ENCODE data around the gene MGAT3.
"Not testable (repeated sequence)": the region's sequence is repeated elsewhere in the genome, so short reads cannot be mapped to it uniquely, and the experiment has no call there.

Gene MGAT3, protein sequence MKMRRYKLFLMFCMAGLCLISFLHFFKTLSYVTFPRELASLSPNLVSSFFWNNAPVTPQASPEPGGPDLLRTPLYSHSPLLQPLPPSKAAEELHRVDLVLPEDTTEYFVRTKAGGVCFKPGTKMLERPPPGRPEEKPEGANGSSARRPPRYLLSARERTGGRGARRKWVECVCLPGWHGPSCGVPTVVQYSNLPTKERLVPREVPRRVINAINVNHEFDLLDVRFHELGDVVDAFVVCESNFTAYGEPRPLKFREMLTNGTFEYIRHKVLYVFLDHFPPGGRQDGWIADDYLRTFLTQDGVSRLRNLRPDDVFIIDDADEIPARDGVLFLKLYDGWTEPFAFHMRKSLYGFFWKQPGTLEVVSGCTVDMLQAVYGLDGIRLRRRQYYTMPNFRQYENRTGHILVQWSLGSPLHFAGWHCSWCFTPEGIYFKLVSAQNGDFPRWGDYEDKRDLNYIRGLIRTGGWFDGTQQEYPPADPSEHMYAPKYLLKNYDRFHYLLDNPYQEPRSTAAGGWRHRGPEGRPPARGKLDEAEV

DNA sequence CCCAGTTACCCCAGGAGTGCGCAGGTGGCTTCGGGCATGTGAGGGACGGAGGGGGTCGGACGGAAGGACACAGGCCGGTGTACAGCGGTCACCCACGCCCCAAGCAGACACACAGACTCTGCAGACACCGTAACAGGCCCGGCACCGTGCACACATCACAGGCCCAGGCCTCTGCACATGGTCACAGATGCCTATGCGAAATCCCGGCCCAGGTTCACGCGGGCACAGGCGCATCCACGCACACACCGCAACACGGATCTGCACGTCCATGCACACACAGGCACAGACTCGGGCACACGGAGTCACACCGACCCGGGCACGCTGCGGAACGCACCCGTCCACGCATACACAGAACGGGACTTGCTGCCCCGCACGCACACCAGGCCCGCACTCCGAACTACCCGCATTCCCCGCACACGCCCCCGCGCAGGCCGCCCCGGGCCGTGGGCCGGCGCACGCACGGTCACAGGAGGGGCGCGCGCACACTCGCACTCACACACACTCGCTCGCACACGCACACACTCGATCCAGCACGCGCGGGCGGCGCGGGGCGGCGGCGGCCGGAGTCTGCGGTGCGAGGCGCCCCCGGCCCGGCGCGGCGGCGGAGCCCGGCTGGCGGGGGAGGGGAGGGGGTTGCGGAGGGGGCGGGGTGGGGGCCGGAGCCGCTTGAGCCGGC is at the start of gene MGAT3:
MGAT3 (plus strand) TSS at position 491 of the 676 bp plus-strand sequence. CDS start 30,336 bp downstream, outside the sequence.
- no peak for DNase-seq (ENCODE audit: low read depth)

GRCh38 chr22:39408173-39408572 is 48.6 kb upstream of the MGAT3 start:
- no peak for DNase-seq (ENCODE audit: low read depth)

- DNase-seq (ENCODE audit: low read depth) = no peak
Measured at GRCh38 chr22:39408807-39409206, 48.0 kb upstream of the MGAT3 start.

- DNase-seq (ENCODE audit: low read depth) = no peak
Measured at GRCh38 chr22:39409516-39410029, 47.2 kb upstream of the MGAT3 start.

DNA sequence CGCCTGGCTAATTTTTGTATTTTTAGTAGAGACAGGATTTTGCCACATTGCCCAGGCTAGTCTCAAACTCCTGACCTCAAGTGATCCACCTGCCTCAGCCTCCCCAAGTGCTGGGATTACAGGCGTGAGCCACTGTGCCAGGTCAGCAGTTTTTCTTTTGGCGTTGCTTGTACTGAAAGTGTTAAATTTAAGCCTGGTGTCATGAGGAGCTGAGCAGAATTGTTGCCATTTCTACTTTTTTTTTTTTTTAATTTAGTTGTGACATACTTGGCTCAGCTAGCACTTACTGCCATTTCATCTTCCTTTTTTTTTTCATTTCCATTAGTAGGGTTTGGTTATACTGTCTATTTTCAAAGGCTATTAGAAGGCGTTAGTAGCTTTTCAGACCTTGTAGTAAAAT is 46.5 kb upstream of the MGAT3 start:
- DNase-seq (ENCODE audit: low read depth) = no peak

DNA sequence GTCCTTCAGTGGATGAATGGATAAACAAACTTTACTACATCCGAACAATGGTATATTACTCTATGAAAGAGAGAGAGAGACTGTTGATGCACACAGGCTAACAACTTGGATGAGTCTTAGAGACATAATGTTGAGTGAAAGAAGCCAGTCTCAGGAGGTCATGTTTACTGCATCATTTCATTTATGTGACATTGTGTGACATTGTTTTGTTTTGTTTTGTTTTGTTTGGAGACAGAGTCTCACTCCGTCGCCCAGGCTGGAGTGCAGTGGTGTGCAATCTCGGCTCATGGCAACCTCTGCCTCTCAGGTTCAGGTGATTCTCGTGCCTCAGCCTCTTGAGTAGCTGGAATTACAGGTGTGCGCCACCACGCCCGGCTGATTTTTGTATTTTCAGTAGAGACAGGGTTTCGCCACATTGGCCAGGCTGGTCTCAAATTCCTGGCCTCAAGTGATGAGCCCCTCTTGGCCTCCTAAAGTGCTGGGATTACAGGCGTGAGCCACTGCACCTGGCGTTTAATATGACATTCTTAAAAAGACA is 44.9 kb upstream of the MGAT3 start:
- not testable (repeated sequence) for DNase-seq (ENCODE audit: low read depth)

GRCh38 chr22:39413204-39413603 is 43.6 kb upstream of the MGAT3 start:
- DNase-seq (ENCODE audit: low read depth) = not testable (repeated sequence)

DNA sequence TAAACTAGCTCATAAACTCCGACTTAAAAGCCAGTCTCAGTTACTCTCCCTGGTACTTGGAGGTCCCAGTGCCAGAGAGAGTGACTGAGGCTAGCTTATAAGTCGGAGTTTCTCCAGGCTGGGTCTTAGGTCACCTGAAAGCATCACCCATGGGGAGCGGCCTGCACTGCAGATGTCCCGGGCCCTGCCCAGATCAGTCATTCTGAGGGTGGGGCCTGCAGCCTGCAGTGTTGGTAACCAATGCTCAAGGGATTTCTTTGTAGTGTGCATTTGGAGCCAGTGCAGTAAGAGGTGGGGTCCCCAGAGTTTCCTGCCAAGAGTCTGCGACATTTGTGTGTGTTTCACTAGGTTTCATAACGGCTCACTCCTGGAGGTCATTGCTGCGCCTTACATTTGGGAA is 42.4 kb upstream of the MGAT3 start:
- DNase-seq (ENCODE audit: low read depth) = no peak

- DNase-seq (ENCODE audit: low read depth) = no peak
Measured at GRCh38 chr22:39414886-39415285, 41.9 kb upstream of the MGAT3 start.

DNA sequence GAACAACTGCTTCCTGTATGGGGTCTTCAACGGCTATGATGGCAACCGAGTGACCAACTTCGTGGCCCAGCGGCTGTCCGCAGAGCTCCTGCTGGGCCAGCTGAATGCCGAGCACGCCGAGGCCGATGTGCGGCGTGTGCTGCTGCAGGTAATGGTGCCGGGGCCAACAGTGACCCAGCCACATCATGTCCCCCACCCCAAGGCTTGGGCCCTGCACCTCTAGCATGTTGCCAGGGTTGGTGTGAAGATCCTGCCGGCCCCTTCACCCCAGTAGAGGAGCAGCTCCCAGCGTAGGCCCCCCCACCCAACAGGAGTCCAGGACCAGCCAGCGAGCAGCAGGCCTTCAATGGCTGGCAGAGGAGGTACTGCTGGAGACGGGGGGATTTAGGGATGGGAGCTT is 41.3 kb upstream of the MGAT3 start:
- no peak for DNase-seq (ENCODE audit: low read depth)

DNA sequence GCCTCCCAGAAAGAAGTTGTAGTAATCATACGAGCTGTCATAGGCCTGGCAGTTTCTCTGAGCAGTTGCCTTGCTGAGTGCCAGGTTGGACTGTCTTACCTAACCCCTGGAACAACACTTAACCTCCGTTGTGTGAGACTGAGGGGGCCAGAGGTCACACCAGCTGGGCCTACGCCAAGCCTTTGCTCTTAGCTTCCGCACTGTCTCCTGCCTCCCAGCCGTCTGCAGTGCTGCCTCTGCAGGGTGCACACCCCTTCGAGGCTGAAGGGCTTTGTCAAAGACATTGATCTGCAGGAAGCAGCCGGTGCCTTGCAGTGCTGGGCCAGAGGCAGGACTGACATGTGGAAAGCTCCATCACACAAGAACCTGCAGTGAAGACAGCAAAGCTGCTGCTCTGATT is 40.5 kb upstream of the MGAT3 start:
- no peak for DNase-seq (ENCODE audit: low read depth)

DNA sequence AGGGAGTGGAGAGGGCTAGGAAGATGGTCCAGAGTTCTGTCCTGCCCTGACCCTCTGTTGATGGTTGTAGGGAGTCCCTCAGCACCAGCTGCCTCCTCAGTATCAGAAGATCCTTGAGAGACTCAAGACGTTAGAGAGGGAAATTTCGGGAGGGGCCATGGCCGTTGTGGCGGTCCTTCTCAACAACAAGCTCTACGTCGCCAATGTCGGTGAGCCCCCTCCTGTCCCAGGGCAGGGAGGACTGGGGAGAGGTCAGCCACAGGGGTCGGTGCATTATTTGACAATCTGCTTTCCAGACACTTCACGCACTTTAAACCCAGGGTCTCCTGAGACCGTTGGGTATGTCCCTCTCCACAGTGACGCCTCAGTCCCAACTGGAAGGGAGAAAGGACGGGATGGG is 39.2 kb upstream of the MGAT3 start:
- DNase-seq (ENCODE audit: low read depth) = no peak

DNA sequence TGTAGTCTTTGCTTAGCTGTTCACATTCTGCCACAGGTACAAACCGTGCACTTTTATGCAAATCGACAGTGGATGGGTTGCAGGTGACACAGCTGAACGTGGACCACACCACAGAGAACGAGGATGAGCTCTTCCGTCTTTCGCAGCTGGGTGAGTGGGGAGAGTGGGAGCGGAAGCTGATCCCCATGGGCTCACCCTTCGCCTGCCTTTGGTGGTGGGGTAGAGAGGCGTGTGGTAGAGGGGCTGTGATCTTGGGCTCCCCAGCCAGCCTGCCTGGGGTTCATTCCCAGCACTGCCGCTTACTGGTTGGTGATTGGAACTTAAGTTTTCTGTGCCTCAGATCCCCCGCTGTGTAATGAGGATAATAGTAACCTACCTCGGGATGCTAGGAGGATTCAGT is 38.1 kb upstream of the MGAT3 start:
- no peak for DNase-seq (ENCODE audit: low read depth)

DNA sequence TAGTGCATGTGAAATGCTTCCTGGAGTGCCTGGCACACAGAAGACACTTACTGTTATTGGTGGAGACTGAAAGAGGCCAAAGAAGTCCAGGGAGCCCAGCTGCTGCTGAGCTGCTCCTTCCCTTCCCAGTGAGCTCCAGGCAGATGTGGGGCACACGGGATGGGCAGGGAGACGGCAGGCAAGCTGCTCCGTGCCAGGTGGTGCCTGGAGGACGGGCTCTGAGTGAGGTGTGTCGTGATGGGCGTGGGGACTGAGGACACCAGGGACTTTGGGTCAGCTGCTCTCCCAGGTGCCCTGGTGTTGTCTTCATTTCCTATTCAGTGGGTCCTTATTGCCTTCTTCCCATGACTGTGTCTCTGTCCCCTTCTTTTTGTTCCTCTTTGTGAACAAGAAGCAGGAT is 37.7 kb upstream of the MGAT3 start:
- DNase-seq (ENCODE audit: low read depth) = no peak

DNA sequence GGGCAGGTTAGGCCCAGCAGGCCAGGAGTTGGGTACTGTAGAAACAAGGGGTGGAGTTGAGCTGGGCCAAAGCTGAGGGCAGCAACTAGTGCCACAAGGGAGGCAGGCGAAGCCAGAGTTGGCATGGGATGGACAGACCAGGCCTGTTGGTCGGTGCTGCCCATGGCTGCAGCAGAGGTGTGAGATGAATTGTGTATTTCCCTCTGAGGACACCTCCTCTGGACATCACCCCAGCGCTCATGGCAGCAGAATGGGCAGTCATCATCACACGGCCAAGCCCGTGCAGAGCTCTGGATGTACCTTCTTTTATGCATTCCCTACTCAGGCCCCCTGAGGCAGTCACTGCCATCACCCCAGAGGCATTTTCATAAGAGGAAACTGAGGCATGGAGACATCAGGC is 36.9 kb upstream of the MGAT3 start:
- no peak for DNase-seq (ENCODE audit: low read depth)

- no peak for DNase-seq (ENCODE audit: low read depth)
Measured at GRCh38 chr22:39421691-39422090, 35.1 kb upstream of the MGAT3 start.

DNA sequence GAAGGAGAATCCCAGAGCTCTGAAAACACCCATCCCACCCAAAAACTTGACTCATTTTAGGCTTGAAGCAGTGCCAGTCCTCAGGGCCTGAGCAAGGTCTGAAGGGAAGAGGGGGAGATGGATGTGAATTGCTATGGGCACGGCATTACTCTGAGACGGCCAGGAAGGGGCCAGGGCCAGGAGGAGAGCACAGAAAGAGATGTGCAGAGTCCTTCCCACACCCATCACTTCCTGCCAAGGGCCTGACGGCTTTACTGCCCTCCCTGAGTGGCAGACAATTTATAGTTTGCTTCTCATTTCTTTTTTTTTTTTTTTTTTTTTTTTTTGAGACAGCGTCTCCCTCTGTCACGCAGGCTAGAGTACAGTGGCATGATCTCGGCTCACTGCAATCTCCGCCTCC is 34.7 kb upstream of the MGAT3 start:
- DNase-seq (ENCODE audit: low read depth) = no peak

DNA sequence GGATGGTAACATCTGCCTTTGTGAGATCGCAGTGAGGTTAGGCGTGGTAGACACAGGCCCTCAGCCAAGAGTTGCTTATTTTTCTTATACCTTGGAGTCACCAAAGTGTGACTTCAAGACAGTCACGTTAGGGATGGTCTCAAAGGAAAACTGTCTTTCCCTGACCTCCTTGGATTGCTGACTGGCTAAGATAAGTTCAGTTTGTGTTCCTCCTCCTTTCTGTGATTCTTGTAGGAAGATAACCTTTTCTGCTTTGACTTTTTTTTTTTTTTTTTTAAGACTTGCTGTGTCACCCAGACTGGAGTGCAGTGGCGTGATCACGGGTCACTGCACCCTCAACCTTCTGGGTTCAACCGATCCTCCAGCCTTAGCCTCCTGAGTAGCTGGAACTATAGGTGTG is 34.1 kb upstream of the MGAT3 start:
- DNase-seq (ENCODE audit: low read depth) = no peak

GRCh38 chr22:39423976-39424375 is 32.8 kb upstream of the MGAT3 start:
- no peak for DNase-seq (ENCODE audit: low read depth)

DNA sequence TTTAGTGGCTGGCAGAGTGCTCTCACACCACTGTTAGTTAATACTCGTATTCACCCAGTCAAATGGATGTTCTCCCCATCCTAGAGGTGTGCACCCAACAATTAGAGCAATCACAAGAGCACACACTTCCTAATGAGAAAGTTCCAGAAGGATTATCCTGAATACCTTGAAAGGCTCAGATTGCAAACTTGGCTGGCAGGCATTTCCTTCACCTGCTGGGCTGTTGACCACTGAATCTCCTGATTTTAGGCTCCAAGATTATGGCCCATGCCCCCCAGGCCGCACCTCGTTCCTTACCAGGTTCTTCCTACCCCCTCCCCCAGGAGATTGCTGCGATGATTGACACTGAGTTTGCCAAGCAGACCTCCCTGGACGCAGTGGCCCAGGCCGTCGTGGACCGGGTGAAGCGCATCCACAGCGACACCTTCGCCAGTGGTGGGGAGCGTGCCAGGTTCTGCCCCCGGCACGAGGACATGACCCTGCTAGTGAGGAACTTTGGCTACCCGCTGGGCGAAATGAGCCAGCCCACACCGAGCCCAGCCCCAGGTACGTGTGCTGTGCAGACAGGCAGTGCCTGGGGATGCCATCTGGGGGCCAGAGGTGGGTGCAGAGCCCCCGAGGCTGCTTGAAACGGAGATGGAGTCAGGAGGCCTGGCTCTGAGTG is 30.3 kb upstream of the MGAT3 start:
- DNase-seq (ENCODE audit: low read depth) = no peak

DNA sequence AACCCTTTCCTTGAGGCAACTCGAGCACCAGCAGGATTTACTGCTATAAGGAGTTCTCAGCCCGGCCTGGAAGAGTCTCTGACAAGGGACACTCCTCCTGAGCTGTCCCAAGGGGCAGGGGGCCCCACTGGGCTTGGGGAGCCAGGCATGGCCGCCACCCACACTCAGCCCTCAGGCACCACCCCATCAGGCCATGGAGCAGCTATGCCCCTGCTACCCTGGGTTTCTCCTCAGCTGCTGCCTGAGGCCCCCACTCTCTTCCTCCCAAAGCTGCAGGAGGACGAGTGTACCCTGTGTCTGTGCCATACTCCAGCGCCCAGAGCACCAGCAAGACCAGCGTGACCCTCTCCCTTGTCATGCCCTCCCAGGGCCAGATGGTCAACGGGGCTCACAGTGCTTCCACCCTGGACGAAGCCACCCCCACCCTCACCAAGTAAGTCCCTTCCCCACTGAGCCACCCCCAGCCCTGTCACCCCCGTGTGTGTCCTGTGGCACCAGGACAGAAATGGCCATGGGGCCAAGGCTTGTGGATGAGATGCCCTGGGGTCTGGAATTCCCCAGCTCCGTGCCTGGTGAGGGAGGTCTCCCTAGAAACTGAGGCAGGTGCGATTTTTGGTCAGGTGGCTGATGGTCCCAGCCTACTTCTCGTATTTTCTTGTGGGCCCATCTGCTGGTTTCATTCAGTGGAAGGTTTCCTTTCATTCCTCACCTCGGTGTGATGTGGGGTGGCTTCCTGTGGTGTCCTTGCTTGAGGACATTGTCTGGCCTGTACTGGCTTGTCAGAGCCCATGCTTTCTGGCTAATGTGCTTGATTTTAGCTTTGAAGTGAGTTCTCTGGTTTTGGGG is 28.8 kb upstream of the MGAT3 start:
- no peak for DNase-seq (ENCODE audit: low read depth)

Data from GM04503 (cell line).